DMS153 (cell line): Measurements from ENCODE around the gene RENBP.
A peak's percentile ranks its signal among the peaks of the same experiment; 100 is the strongest.

Experiments
- DNase-seq: peaks from one replicate; lab custom pipeline; 2025; lab: John Stamatoyannopoulos, UW

Gene RENBP

GRCh38 chrX:153953892-153954557 is 9.6 kb upstream of the RENBP start:
- DNase-seq, result no peak

DNA sequence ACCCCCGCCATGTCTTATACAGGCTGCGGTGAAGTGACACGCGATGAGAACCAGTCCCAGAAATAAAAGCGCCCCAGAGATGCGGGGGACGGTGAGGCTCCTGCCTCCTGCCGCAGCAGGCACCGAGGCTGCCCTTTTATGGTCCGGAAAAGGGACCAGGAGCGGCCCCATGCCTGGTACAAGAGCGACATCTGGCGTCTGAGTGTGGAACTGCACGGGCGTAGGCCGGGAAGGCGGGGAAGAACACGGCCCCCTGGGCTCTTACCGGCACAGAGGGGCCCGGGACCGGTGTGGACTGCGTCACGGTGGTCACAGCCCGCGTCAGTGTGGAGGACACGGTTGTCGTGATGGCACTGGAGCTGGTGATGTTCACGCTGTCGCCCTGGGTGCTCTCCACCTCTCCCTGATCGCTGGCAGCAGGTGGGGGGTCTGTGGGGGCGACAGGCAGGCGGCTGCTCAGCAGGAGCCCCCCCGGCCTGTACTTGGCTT is 8.9 kb upstream of the RENBP start:
- peak; percentile 28 for DNase-seq

- no peak for DNase-seq
Measured at GRCh38 chrX:153952373-153953026, 8.1 kb upstream of the RENBP start.

GRCh38 chrX:153951683-153952372 is 7.4 kb upstream of the RENBP start:
- DNase-seq, result no peak

- DNase-seq, result no peak
Measured at GRCh38 chrX:153950127-153950526, 5.7 kb upstream of the RENBP start.

GRCh38 chrX:153948847-153949805 is 4.7 kb upstream of the RENBP start:
- no peak for DNase-seq

GRCh38 chrX:153948002-153948466 is 3.6 kb upstream of the RENBP start:
- DNase-seq, result no peak

DNA sequence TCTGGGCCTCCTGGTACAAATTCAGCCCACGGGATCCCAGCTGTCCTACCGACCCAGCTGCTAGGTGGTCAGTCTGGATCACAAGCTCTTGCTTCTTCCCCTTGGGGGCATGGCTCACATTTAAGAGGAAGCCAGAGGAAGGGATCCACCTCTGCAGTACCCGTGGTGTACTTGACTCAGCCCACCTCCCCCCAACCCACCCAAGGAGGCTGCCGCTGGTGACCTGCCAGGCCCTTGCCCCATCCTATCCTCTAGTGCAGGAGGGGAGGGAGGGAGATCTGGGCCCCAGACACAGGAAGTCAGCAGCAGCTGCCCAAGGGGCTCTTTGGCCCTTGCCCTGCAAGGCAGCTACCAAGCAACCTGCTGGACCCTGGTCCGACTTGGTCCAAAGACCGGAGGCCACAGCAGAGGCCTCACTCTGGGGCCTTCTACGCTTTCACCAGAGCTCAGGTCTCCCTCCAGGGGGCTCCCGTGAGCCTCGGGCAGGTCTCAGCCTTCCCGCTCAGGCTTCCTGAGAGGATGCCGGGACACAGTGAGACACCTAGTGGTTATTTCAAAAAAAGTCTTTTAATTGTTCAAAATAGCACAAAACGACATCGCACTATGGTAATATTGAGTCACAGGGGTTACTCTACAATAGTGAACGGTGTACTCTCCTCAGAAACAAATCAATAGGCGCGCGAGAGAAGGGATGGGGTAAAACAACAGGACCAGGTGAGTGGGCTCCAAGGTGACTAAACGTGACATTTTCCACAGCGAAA is 2.7 kb upstream of the RENBP start:
- peak; percentile 73 for DNase-seq

GRCh38 chrX:153945956-153946943 is 1.8 kb upstream of the RENBP start:
- DNase-seq, result no peak

GRCh38 chrX:153944800-153945150 is 332 bp upstream of the RENBP start:
- DNase-seq, result no peak

- no peak for DNase-seq
Measured at GRCh38 chrX:153941336-153942252, 2.8 kb downstream of the RENBP start.

DNA sequence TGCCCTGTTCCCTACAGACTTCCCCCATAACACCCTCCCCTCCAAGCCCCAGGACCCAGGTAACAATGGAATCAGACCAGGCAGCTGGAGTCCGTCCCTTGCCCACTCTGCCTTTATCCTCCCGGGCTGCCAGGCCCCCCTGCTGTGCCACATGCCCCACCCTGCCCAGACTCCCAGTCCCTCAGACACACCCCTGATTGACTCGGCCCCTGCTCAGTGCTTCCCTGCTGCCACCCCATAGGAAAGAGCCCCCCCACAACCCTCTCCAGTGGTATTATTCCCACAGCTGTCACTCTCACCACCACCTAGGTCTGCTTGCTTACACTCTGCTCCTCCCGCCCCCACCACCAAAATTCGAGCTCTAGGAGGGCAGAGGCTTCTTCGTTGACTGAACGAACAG is 4.9 kb downstream of the RENBP start:
- DNase-seq, result no peak

- DNase-seq, result no peak
Measured at GRCh38 chrX:153938226-153938786, 6.1 kb downstream of the RENBP start.

GRCh38 chrX:153937056-153937455 is 7.4 kb downstream of the RENBP start:
- DNase-seq, result no peak

DNA sequence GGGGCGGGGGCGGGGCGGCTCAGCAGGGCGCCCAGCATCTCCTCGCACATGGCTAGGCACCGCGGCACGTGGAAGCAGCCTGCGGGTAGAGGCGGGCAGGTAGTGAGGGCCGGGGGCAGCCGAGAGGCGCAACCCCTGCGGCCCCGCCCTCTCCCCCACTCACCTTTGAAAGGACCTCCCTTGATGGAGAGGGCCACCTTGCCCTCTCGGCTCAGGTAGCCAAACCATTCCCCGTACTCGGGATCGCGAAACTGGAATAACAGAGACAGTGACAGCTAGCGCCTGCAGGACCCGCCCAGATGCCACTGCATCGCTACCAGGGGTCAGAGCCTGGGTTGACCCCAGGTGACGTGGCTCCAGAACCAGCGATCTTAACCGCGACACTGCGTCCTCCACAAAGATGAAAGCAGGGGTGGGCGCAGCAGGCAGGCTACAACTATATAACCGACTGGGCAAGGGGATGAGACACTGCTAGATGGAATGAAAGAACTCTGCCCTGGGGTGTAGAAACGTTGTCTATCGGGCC is 9.1 kb downstream of the RENBP start:
- no peak for DNase-seq

GRCh38 chrX:153934762-153935325 is 9.6 kb downstream of the RENBP start, which contains the start of gene NAA10:
Gene NAA10, minus strand, starts transcription at chrX:153935037. Its CDS starts 133 bp downstream, at chrX:153934904.
- DNase-seq, result peak; percentile 53

- DNase-seq, result no peak
Measured at GRCh38 chrX:153934148-153934761, 10.2 kb downstream of the RENBP start.
